Astrocyte of the cerebellum (primary cell): ENCODE data around the gene RADIL.

Experiments
- DNase-seq: peaks from one replicate; pipeline ENCODE4 v3.0.0-alpha.2; 2011; ENCODE audit warnings: low read depth
- H3K4me3 ChIP-seq: 2 replicates; pipeline ENCODE4 v1.5.1; 2011; ENCODE audit warnings: mild to moderate bottlenecking, low read depth, low read length, moderate library complexity
- CTCF ChIP-seq: IDR thresholded peaks from 2 replicates; pipeline ENCODE4 v1.5.1; 2012; ENCODE audit warnings: low read length, low read depth, moderate library complexity, mild to moderate bottlenecking; ENCODE audit errors: missing control alignments
- in situ Hi-C: cut with HindIII; loops from 2 replicates; pipeline ENCODE4 v1.10.0; 2017; ENCODE audit warnings: low sequenced_read_pairs

The RADIL gene

GRCh38 chr7:4787541-4787940 lies 96.0 kb downstream of the RADIL start:
- no peak for DNase-seq
- in situ Hi-C loops = no loop called here
- no peak for TF ChIP-seq CTCF
- H3K4me3 ChIP-seq = no peak overlapping the region

- in situ Hi-C loops = no loop called here
- TF ChIP-seq CTCF = no peak
- H3K4me3 ChIP-seq = no peak overlapping the region
- DNase-seq = no peak
These were observed 97.5 kb downstream of the RADIL start for GRCh38 chr7:4786015-4786414.

GRCh38 chr7:4785371-4785770 lies 98.1 kb downstream of the RADIL start:
- H3K4me3 ChIP-seq = no peak overlapping the region
- DNase-seq = no peak
- TF ChIP-seq CTCF = no peak
- in situ Hi-C loops = no loop called here

DNA sequence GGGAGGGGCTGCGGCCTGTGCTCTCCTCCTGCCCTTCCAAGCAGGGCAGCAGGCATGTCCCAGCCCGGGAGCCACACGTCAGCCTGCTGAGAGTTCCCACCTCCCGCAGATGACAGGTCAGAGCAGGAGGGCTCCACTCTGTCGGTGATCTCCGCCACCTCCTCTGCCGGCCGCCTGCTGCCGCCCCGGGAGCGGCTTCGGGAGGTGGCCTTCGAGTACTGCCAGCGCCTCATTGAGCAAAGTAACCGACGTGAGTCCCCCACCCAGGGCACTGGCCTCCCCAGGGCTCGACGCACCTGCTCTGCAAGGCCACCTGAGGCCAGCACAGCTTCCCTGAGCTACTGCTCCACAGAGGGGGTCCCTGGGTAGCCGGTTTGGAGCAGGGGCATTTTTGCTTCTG lies 98.7 kb downstream of the RADIL start:
- no peak for DNase-seq
- TF ChIP-seq CTCF = no peak
- in situ Hi-C loops = no loop called here

GRCh38 chr7:4783762-4784351 lies 99.7 kb downstream of the RADIL start:
- in situ Hi-C loops = no loop called here
- H3K4me3 ChIP-seq = no peak overlapping the region
- no peak for DNase-seq
- TF ChIP-seq CTCF = no peak

More for the DNA sequence above, 98.7 kb downstream of the RADIL start:
- no peak overlapping the region for H3K4me3 ChIP-seq

- no peak for DNase-seq
- H3K4me3 ChIP-seq = no peak overlapping the region
- no peak for TF ChIP-seq CTCF
- in situ Hi-C loops = no loop called here
These were observed 100.2 kb downstream of the RADIL start for GRCh38 chr7:4783292-4783652.
